Activated T-helper 1 cell treated with anti-CD3 and anti-CD28 coated beads, Interleukin-12 subunit alpha, Interleukin-12 subunit beta, Interleukin-2, Interleukin-4 antibody, amounts not matched to agents 30 ng/mL and 10 ng/mL and 1 ng/mL, durations not matched to agents 14 hours and 24 hours and 36 hours (primary cell): ENCODE measurements around the gene VSIG8. TPM values are rescaled to one million over a fixed set of nuclear protein-coding genes. Genes with fewer than 3 reads are reported as not detected.

Source experiments
- DNase-seq: peaks from one replicate; pipeline ENCODE4 v3.0.0; 2021; ENCODE audit warnings: low spot score
- H3K27ac Mint-ChIP-seq: one replicate; pipeline ENCODE4 v1.8.0; 2021; ENCODE audit warnings: mild to moderate bottlenecking, mixed read lengths
- H3K27me3 Mint-ChIP-seq: one replicate; pipeline ENCODE4 v1.8.0; 2022; ENCODE audit warnings: mild to moderate bottlenecking, moderate library complexity, mixed read lengths; ENCODE audit not compliant: insufficient read depth
- H3K36me3 Mint-ChIP-seq: one replicate; pipeline ENCODE4 v1.8.0; 2021; ENCODE audit warnings: low read depth, mixed read lengths
- H3K4me1 Mint-ChIP-seq: one replicate; pipeline ENCODE4 v1.8.0; 2021; ENCODE audit warnings: low read depth, mixed read lengths
- H3K4me3 Mint-ChIP-seq: one replicate; pipeline ENCODE4 v1.8.0; 2021; ENCODE audit warnings: mild to moderate bottlenecking, moderate library complexity, mixed read lengths
- H3K9me3 Mint-ChIP-seq: one replicate; pipeline ENCODE4 v1.8.0; 2021; ENCODE audit warnings: mixed read lengths
- intact Hi-C: fragments of 100-400 bp; cut with micrococcal nuclease; formaldehyde crosslinking; loops from one replicate; pipeline ENCODE4 v1.15.1; 2024
- total RNA-seq: library from RNA; stranded (reverse); gene quantifications from 2 replicates; pipeline ENCODE4 v1.2.3, GENCODE V29; 2022

VSIG8 gene
- total RNA-seq, 1 donor from 2014 or later, result not detected

GRCh38 chr1:159804924-159805323 lies 57.5 kb downstream of the VSIG8 start:
- H3K4me1 Mint-ChIP-seq, result peaks cover 12% of the 10 kb centered on the region
- H3K4me3 Mint-ChIP-seq, result no peak overlapping the region
- H3K36me3 Mint-ChIP-seq, result no peaks in the 10 kb centered on the region
- H3K27me3 Mint-ChIP-seq, result peaks cover 50% of the 10 kb centered on the region
- intact Hi-C loops, result no loop called here
- H3K9me3 Mint-ChIP-seq, result no peaks in the 10 kb centered on the region
- DNase-seq, result no peak
- H3K27ac Mint-ChIP-seq, result no peak overlapping the region

Other genes with a start within 250 kb of the VSIG8 start
- not detected in 2 replicates for gene CRP, start 148.1 kb downstream of the VSIG8 start, total RNA-seq
- 22.4 and 23.4 TPM in 2 replicates for gene DUSP23, start 81.7 kb downstream of the VSIG8 start, total RNA-seq
- gene FCRL6, start 60.3 kb downstream of the VSIG8 start, total RNA-seq, result not detected in 2 replicates
- 0.49 and 0.69 TPM in 2 replicates for gene SLAMF8, start 35.8 kb downstream of the VSIG8 start, total RNA-seq
- gene CFAP45, start 37.5 kb upstream of the VSIG8 start, total RNA-seq, result 0.78 and 1.7 TPM in 2 replicates
- 442 and 461 TPM in 2 replicates for gene TAGLN2, start 62.9 kb upstream of the VSIG8 start, total RNA-seq
- not detected in 2 replicates for gene IGSF9, start 83.0 kb upstream of the VSIG8 start, total RNA-seq
- gene SLAMF9, start 91.6 kb upstream of the VSIG8 start, total RNA-seq, result not detected in 2 replicates
- gene PIGM, start 169.3 kb upstream of the VSIG8 start, total RNA-seq, result 5.4 and 5.5 TPM in 2 replicates
- not detected in 2 replicates for gene KCNJ10, start 207.5 kb upstream of the VSIG8 start, total RNA-seq
- gene KCNJ9, start 218.9 kb upstream of the VSIG8 start, total RNA-seq, result not detected in 2 replicates
- 25.5 and 26.3 TPM in 2 replicates for gene IGSF8, start 236.0 kb upstream of the VSIG8 start, total RNA-seq